Endothelial cell of umbilical vein (primary cell): ENCODE results near the gene RPS6KA4. TPM values are rescaled to one million over a fixed set of nuclear protein-coding genes. Genes with fewer than 3 reads are reported as not detected.
"Not testable (repeated sequence)": the region's sequence is repeated elsewhere in the genome, so short reads cannot be mapped to it uniquely, and the experiment has no call there.

Experiments
- BruUV-seq: library from RNA; stranded (reverse); fragments of 400-500 nt; replicated peaks from 2 replicates; lab custom pipeline; 2021; lab: Mats Ljungman, UMichigan
- CTCF ChIA-PET: fragments of 300-600, 350-600 bp; sonication (Branson Sonifier 250); formaldehyde crosslinking; loops from one replicate; lab custom pipeline; 2021; ENCODE audit warnings: antibody characterized with exemption, inconsistent platforms; lab: Charles Lee
- POLR2A ChIA-PET: fragments of 300-600, 350-600 bp; sonication (Branson Sonifier 250); formaldehyde crosslinking; loops from one replicate; lab custom pipeline; 2021; ENCODE audit warnings: antibody characterized with exemption, inconsistent platforms; lab: Charles Lee
- DNase-seq: peaks from one replicate; pipeline ENCODE4 v3.0.0-alpha.2; 2011; ENCODE audit warnings: low read depth, low spot score
- FAIRE-seq: peaks from 2 replicates; lab custom pipeline; 2011; peaks lifted over from hg19 to GRCh38; lab: Jason Lieb, UNC
- H2AFZ ChIP-seq: 2 replicates; pipeline ENCODE4 v1.6.0; 2012; ENCODE audit warnings: low read depth, low read length, control low read depth, inconsistent platforms
- H3K27ac ChIP-seq: 2 replicates; pipeline ENCODE4 v1.5.1; 2011; ENCODE audit warnings: low read depth, mild to moderate bottlenecking, control low read depth, low read length, moderate library complexity; ENCODE audit not compliant: insufficient read depth
- H3K27me3 ChIP-seq, 2 experiments: 2 replicates each; pipeline versions ENCODE4 v1.6.0 to v1.6.1; 2011; ENCODE audit warnings: low read length in 2 of 2, mixed read lengths in 1 of 2; ENCODE audit not compliant: control insufficient read depth in 2 of 2, insufficient read depth in 2 of 2
- H3K36me3 ChIP-seq, 2 experiments: 2 replicates in 1 of 2; 3 replicates in 1 of 2; pipeline ENCODE4 v1.5.1; 2011; ENCODE audit warnings: low read length in 2 of 2, mild to moderate bottlenecking in 1 of 2, moderate library complexity in 1 of 2; ENCODE audit not compliant: control insufficient read depth in 2 of 2, insufficient read depth in 2 of 2; ENCODE audit errors: extremely low read depth in 1 of 2
- H3K4me1 ChIP-seq: 3 replicates; pipeline ENCODE4 v1.5.1; 2011; ENCODE audit warnings: mild to moderate bottlenecking, low read length; ENCODE audit not compliant: control insufficient read depth, insufficient read depth; ENCODE audit errors: extremely low read depth
- H3K4me2 ChIP-seq: 2 replicates; pipeline ENCODE4 v1.6.1; 2011; ENCODE audit warnings: low read length, control low read depth, mixed read lengths; ENCODE audit not compliant: insufficient read depth
- H3K4me3 ChIP-seq, 3 experiments: fragments of 200-600 bp in 1 of 3; sonication (generic), shearing (Covaris generic) in 1 of 3; replicated peaks in 1 of 3; 2 replicates each; pipeline ENCODE4 v1.5.1; 2011 to 2016; ENCODE audit warnings: control low read depth in 3 of 3, low read length in 3 of 3, mild to moderate bottlenecking in 2 of 3, inconsistent platforms in 1 of 3, low read depth in 1 of 3, moderate library complexity in 1 of 3; ENCODE audit not compliant: insufficient read depth in 1 of 3
- H3K79me2 ChIP-seq: 2 replicates; pipeline ENCODE4 v1.6.0; 2012; ENCODE audit warnings: low read length, inconsistent platforms; ENCODE audit not compliant: control insufficient read depth, insufficient read depth
- H3K9ac ChIP-seq: replicated peaks from 2 replicates; pipeline ENCODE3; 2011; ENCODE audit warnings: low read length, control low read depth; ENCODE audit not compliant: insufficient read depth; ENCODE audit errors: extremely low read depth
- H3K9me1 ChIP-seq: replicated peaks from 3 replicates; pipeline ENCODE4 v1.6.0; 2011; ENCODE audit warnings: mild to moderate bottlenecking, low read length; ENCODE audit not compliant: control insufficient read depth, insufficient read depth; ENCODE audit errors: extremely low read depth
- H3K9me3 ChIP-seq: replicated peaks from 2 replicates; pipeline ENCODE4 v1.5.1; 2012; ENCODE audit warnings: low read length, inconsistent platforms; ENCODE audit not compliant: control insufficient read depth, insufficient read depth
- H4K20me1 ChIP-seq: replicated peaks from 2 replicates; pipeline ENCODE3; 2011; ENCODE audit warnings: mild to moderate bottlenecking, low read length; ENCODE audit not compliant: control insufficient read depth, insufficient read depth; ENCODE audit errors: extremely low read depth
- CTCF ChIP-seq, 2 donors: IDR thresholded peaks; 1 replicate in 1 of 2; 2 replicates in 1 of 2; pipeline ENCODE4 v1.5.1; 2011; ENCODE audit warnings: low read length in 2 of 2, mild to moderate bottlenecking in 2 of 2, moderate library complexity in 2 of 2, control low read depth in 1 of 2, inconsistent platforms in 1 of 2, low read depth in 1 of 2; ENCODE audit not compliant: insufficient read depth in 1 of 2; ENCODE audit errors: extremely low read depth in 1 of 2
- EZH2 ChIP-seq: IDR thresholded peaks from 2 replicates; pipeline ENCODE4 v1.6.1; 2012; ENCODE audit warnings: borderline replicate concordance, low read depth, mild to moderate bottlenecking, moderate library complexity, low read length, inconsistent platforms; ENCODE audit not compliant: severe bottlenecking
- FOS ChIP-seq: IDR thresholded peaks from 2 replicates; pipeline ENCODE4 v1.6.1; 2011; ENCODE audit warnings: mild to moderate bottlenecking, low read length, moderate library complexity, borderline replicate concordance; ENCODE audit not compliant: insufficient read depth
- GATA2 ChIP-seq: IDR thresholded peaks from 2 replicates; pipeline ENCODE4 v1.7.0; 2011; ENCODE audit warnings: low read depth, mild to moderate bottlenecking, moderate library complexity, mixed read lengths, low read length; ENCODE audit not compliant: insufficient read length, insufficient read depth
- JUN ChIP-seq: IDR thresholded peaks from 2 replicates; pipeline ENCODE4 v1.6.1; 2011; ENCODE audit warnings: borderline replicate concordance, low read depth; ENCODE audit not compliant: insufficient read length, insufficient read depth
- MYC ChIP-seq: IDR thresholded peaks from one replicate; pipeline ENCODE4 v1.6.1; 2011; ENCODE audit warnings: mild to moderate bottlenecking, low read depth, low read length
- dilution Hi-C: fragments of 300-500 bp; cut with MboI; formaldehyde crosslinking; loops from one replicate; pipeline ENCODE4 v1.15.0; 2019; ENCODE audit warnings: low sequenced_read_pairs; ENCODE audit not compliant: extremely low pct_ligation_motif_present
- intact Hi-C: fragments of 100-400 bp; cut with micrococcal nuclease; formaldehyde crosslinking; loops from one replicate; pipeline ENCODE4 v1.10.0; 2022
- polyA plus RNA-seq, 4 experiments: library from polyadenylated mRNA; depleted of rRNA in 3 of 4; stranded (reverse) in 3 of 4; unstranded in 1 of 4; fragments of >200 nt; gene quantifications; 2 replicates each; pipeline versions ENCODE4 v1.2.1 to v1.2.3, GENCODE V29; 2011 to 2012; ENCODE audit warnings: missing spikeins in 1 of 4
- total RNA-seq: library from RNA; stranded (reverse); gene quantifications from 2 replicates; pipeline ENCODE4 v1.2.3, GENCODE V29; 2021

RPS6KA4 gene
- total and polyA plus RNA-seq, 2 donors (not counting 3 experiments of a cell fraction or from before 2014, with no cell fraction given) = 26.5 to 44.1 TPM

DNA sequence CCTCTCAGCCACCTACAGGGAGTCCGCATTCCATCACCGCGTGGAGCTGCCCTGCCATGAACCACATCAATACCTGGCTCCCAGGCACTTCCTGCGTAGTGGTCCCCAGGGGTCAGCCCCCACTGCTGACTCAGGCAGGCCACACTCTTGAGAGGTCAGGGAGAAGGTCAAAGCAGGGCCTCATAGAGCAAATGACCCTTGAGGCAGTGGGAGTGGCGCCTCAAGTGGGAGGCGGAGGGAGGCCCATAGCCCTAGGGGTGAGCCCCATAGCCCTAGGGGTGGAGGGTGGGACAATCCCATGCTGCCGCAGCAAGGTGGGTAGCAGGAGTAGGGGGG is 36.1 kb upstream of the RPS6KA4 start:
- intact Hi-C loops (no loop called here), dilution Hi-C loops (no loop called here)
- POLR2A ChIA-PET = no interaction called here
- peaks cover 2% of the 10 kb centered on the region for H3K79me2 ChIP-seq
- no peak for TF ChIP-seq CTCF (IDR thresholded peaks at IDR 0.05; ENCODE audit: extremely low read depth in 1 of 2, insufficient read depth in 1 of 2, low read depth in 1 of 2, low read length in 2 of 2)
- TF ChIP-seq MYC = no peak
- TF ChIP-seq JUN = no peak
- no peak overlapping the region for H3K4me3 ChIP-seq
- no peak overlapping the region for H3K27ac ChIP-seq
- H3K9ac ChIP-seq = no peak overlapping the region
- no peak for FAIRE-seq
- H3K27me3 ChIP-seq = no peaks in the 10 kb centered on the region
- CTCF ChIA-PET = interaction anchor here (2.9 to 3.4 kb wide), 2 partner anchors 9 to 20 kb away, joined by 14 to 19 read pairs; no protein-coding TSS in a partner anchor
- no peaks in the 10 kb centered on the region for H4K20me1 ChIP-seq
- DNase-seq = no peak
- peaks cover 0 to 11% of the 10 kb centered on the region in 2 experiments for H3K36me3 ChIP-seq
- H3K9me3 ChIP-seq = no peaks in the 10 kb centered on the region
- no peaks in the 10 kb centered on the region for H3K9me1 ChIP-seq
- H2AFZ ChIP-seq = no peak overlapping the region
- H3K4me2 ChIP-seq = no peak overlapping the region
- BruUV-seq = no TSS peak
- H3K4me1 ChIP-seq = peaks cover 6% of the 10 kb centered on the region

- no peak for FAIRE-seq
- Histone ChIP-seq H3K4me1 (peaks cover 6% of the 10 kb centered on the region), H2AFZ (no peak overlapping the region), H4K20me1 (no peaks in the 10 kb centered on the region), H3K36me3 (peaks cover 0 to 11% of the 10 kb centered on the region in 2 experiments), H3K4me3 (no peak overlapping the region), H3K4me2 (no peak overlapping the region), H3K27ac (no peak overlapping the region), H3K27me3 (no peaks in the 10 kb centered on the region), H3K79me2 (peaks cover 2% of the 10 kb centered on the region), H3K9ac (no peak overlapping the region), H3K9me3 (no peaks in the 10 kb centered on the region), H3K9me1 (no peaks in the 10 kb centered on the region)
- no peak for DNase-seq
- POLR2A ChIA-PET = no interaction called here
- CTCF ChIA-PET = interaction anchor here (2.9 to 3.4 kb wide), 2 partner anchors 9 to 19 kb away, joined by 14 to 19 read pairs; no protein-coding TSS in a partner anchor
- no TSS peak for BruUV-seq
- intact Hi-C loops (no loop called here), dilution Hi-C loops (no loop called here)
- TF ChIP-seq GATA2 (no peak), EZH2 (no peak), MYC (no peak), FOS (no peak)
Observed at GRCh38 chr11:64323373-64323772, 35.6 kb upstream of the RPS6KA4 start.

- not testable (repeated sequence) for FAIRE-seq, H3K9ac ChIP-seq
Observed at GRCh38 chr11:64323984-64324383, 35.0 kb upstream of the RPS6KA4 start.

More at GRCh38 chr11:64323984-64324383, 35.0 kb upstream of the RPS6KA4 start:
- H3K27me3 ChIP-seq, H3K27ac ChIP-seq, H2AFZ ChIP-seq, dilution Hi-C loops, DNase-seq, H3K4me3 ChIP-seq, POLR2A ChIA-PET, H4K20me1 ChIP-seq, BruUV-seq, intact Hi-C loops, H3K4me1 ChIP-seq, H3K9me3 ChIP-seq, H3K9me1 ChIP-seq, H3K4me2 ChIP-seq, H3K79me2 ChIP-seq: not testable (repeated sequence)
- CTCF ChIA-PET = interaction anchor here (1.3 to 3.4 kb wide), 4 partner anchors 8 to 32 kb away, joined by 4 to 19 read pairs (median 13); partner anchors contain the start of gene CATSPERZ
- peaks cover 0 to 11% of the 10 kb centered on the region in 2 experiments for H3K36me3 ChIP-seq
